Ishikawa (cell line): ENCODE data around the gene ADAM17.

ENCODE experiments used
- CEBPB ChIP-seq: IDR thresholded peaks from 2 replicates; pipeline ENCODE4 v1.6.1; 2012
- CREB1 ChIP-seq: IDR thresholded peaks from 2 replicates; pipeline ENCODE4 v1.6.1; 2012; ENCODE audit warnings: low read depth
- EGR1 ChIP-seq: IDR thresholded peaks from 2 replicates; pipeline ENCODE4 v1.6.1; 2012
- EP300 ChIP-seq: IDR thresholded peaks from 2 replicates; pipeline ENCODE4 v1.6.1; 2012; ENCODE audit warnings: borderline replicate concordance
- FOXM1 ChIP-seq: IDR thresholded peaks from 2 replicates; pipeline ENCODE4 v1.6.1; 2012; ENCODE audit warnings: low read depth, borderline replicate concordance
- MAX ChIP-seq: IDR thresholded peaks from 2 replicates; pipeline ENCODE4 v1.6.1; 2012
- NFIC ChIP-seq: IDR thresholded peaks from 2 replicates; pipeline ENCODE4 v1.6.1; 2012
- RAD21 ChIP-seq: IDR thresholded peaks from 2 replicates; pipeline ENCODE4 v1.6.1; 2012; ENCODE audit warnings: low read depth
- REST ChIP-seq: IDR thresholded peaks from 2 replicates; pipeline ENCODE4 v1.6.1; 2012; ENCODE audit warnings: low read depth, mild to moderate bottlenecking
- TAF1 ChIP-seq: IDR thresholded peaks from 2 replicates; pipeline ENCODE4 v1.6.1; 2012; ENCODE audit warnings: low read depth, mild to moderate bottlenecking
- TCF12 ChIP-seq: IDR thresholded peaks from 2 replicates; pipeline ENCODE4 v1.6.1; 2012; ENCODE audit warnings: low read depth
- TEAD4 ChIP-seq: IDR thresholded peaks from 2 replicates; pipeline ENCODE4 v1.6.1; 2012
- YY1 ChIP-seq: IDR thresholded peaks from 2 replicates; pipeline ENCODE4 v1.6.1; 2012; ENCODE audit warnings: low read depth
- ZBTB7A ChIP-seq: IDR thresholded peaks from 2 replicates; pipeline ENCODE4 v1.6.1; 2012; ENCODE audit warnings: low read depth
- TF ChIP-seq, protein P1 (sequence below): IDR thresholded peaks from 2 replicates; pipeline ENCODE4 v1.6.1; 2012

Gene ADAM17

GRCh38 chr2:9533663-9534062, 22.0 kb downstream of the ADAM17 start:
- TF ChIP-seq NFIC (no peak), REST (no peak), RAD21 (no peak), EP300 (no peak), CEBPB (no peak), TCF12 (no peak), MAX (no peak), ZBTB7A (no peak), CREB1 (no peak), FOXM1 (no peak), TEAD4 (no peak), YY1 (no peak), TAF1 (no peak), EGR1 (no peak)
- TF ChIP-seq, protein P1, sequence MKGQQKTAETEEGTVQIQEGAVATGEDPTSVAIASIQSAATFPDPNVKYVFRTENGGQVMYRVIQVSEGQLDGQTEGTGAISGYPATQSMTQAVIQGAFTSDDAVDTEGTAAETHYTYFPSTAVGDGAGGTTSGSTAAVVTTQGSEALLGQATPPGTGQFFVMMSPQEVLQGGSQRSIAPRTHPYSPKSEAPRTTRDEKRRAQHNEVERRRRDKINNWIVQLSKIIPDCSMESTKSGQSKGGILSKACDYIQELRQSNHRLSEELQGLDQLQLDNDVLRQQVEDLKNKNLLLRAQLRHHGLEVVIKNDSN: no peak

- TF ChIP-seq EP300 (no peak), REST (no peak), FOXM1 (no peak), CREB1 (no peak), NFIC (no peak), TAF1 (no peak), RAD21 (no peak), TEAD4 (no peak), EGR1 (no peak), YY1 (no peak), TCF12 (no peak), MAX (no peak), CEBPB (no peak)
- TF ChIP-seq, protein P1: no peak
Measured at GRCh38 chr2:9532421-9532820, 23.2 kb downstream of the ADAM17 start.

DNA sequence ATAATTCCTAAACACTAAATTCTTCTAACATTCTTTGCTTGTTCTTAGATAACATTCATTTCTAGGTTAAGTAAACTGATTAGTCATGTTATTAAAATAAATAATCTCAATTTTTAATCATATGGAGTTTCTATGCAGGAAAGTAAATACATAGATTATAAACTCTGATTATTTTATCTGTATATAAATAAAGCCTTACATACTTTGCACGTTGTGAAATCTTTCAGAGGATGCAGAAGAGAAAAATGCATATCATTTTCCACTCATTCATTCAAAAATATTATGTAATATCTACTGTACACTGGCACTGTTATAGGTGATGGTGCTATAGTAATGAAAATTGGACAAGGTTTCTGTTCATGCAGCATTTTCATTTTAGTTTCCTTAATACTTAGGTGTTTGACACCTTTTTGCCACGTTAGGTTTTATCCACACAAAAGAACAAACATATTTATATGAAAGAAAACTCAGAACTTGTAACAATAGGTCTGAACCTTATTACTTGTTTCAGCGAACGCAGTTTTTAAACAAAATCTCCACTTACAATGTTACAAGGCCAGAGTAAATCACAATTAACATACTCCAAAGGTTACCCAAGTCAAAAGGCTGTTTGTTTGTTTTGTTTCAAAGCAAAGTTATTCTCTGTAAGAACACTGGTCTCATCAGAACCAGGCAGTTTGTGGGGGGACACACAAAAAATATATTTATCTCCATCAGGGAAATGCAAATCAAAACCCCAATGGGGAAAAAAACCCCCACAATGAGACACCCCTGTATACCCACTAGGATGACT, 27.4 kb downstream of the ADAM17 start:
- no peak for TF ChIP-seq CEBPB
- TF ChIP-seq EGR1: no peak
- TF ChIP-seq FOXM1: no peak
- TF ChIP-seq TAF1: no peak
- TF ChIP-seq TCF12: no peak
- no peak for TF ChIP-seq TEAD4
- no peak for TF ChIP-seq REST
- TF ChIP-seq, protein P1: no peak

DNA sequence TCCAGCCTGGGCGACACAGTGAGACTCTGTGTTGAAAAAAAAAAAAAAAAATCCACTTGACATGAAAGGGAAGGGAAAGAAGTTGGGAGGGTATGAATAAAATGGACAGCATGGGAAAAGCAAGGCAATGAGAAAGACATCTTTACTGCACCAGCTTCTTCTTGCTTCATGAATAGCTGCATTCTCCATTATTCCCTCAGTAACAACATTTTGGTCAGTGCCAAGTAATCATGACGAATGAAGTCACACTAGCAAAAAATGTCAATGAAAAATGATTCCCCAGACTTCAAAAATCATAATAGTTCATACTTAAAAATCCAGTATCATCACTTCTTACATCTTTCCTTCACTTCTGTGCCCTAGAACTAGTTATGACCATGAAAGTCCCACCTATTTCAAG, 30.4 kb downstream of the ADAM17 start:
- TF ChIP-seq FOXM1 (no peak), TEAD4 (no peak), ZBTB7A (no peak), MAX (no peak), TAF1 (no peak)
- TF ChIP-seq, protein P1: no peak
